GM12891 (cell line): Measurements from ENCODE around the gene COL1A1.

Source experiments
- PAX5 ChIP-seq: IDR thresholded peaks from 2 replicates; pipeline ENCODE4 v1.6.1; 2011; ENCODE audit warnings: low read length, moderate library complexity, mild to moderate bottlenecking; ENCODE audit not compliant: insufficient read depth, severe bottlenecking
- POLR2A ChIP-seq: IDR thresholded peaks from 2 replicates; pipeline ENCODE4 v1.6.1; 2011; ENCODE audit warnings: low read depth, low read length, control low read depth
- POLR2AphosphoS5 ChIP-seq: IDR thresholded peaks from 2 replicates; pipeline ENCODE4 v1.6.1; 2011; ENCODE audit warnings: low read depth, low read length, control low read depth
- SPI1 ChIP-seq: IDR thresholded peaks from 2 replicates; pipeline ENCODE4 v1.6.1; 2011; ENCODE audit warnings: low read depth, low read length, control low read depth
- TAF1 ChIP-seq: IDR thresholded peaks from 2 replicates; pipeline ENCODE4 v1.6.1; 2011; ENCODE audit warnings: low read depth, low read length, control low read depth

GRCh38 chr17:50149091-50149416 lies 52.4 kb downstream of the COL1A1 start:
- no peak for TF ChIP-seq POLR2A
- no peak for TF ChIP-seq POLR2AphosphoS5
- peak; percentile 35; the same call in 1 of the 2 replicates for TF ChIP-seq TAF1
- no peak for TF ChIP-seq SPI1
- TF ChIP-seq PAX5: no peak
